HEK293 (cell line): ENCODE data around the gene MAVS.
A peak's percentile ranks its signal among the peaks of the same experiment; 100 is the strongest.

ENCODE experiments used
- HOXC10 ChIP-seq: sonication (generic); formaldehyde crosslinking; IDR thresholded peaks from 2 replicates; pipeline ENCODE4 v1.8.1; 2023; ENCODE audit warnings: mild to moderate bottlenecking, missing genetic modification reagents
- KLF17 ChIP-seq: fragments of 450-650 bp; formaldehyde crosslinking; IDR thresholded peaks from 2 replicates; pipeline ENCODE4 v1.5.1; 2016; ENCODE audit warnings: missing biosample characterization, missing genetic modification characterization
- OSR2 ChIP-seq: fragments of 450-650 bp; formaldehyde crosslinking; IDR thresholded peaks from 2 replicates; pipeline ENCODE4 v1.5.1; 2016; ENCODE audit warnings: missing biosample characterization, missing genetic modification characterization
- PRDM10 ChIP-seq: fragments of 450-650 bp; formaldehyde crosslinking; IDR thresholded peaks from 2 replicates; pipeline ENCODE4 v1.5.1; 2016; ENCODE audit warnings: missing biosample characterization, missing genetic modification characterization
- PRDM2 ChIP-seq: fragments of 450-650 bp; formaldehyde crosslinking; IDR thresholded peaks from 2 replicates; pipeline ENCODE4 v1.5.1; 2016; ENCODE audit warnings: missing biosample characterization, missing genetic modification characterization, borderline replicate concordance
- TCF7L2 ChIP-seq: IDR thresholded peaks from 2 replicates; pipeline ENCODE4 v1.6.1; 2011; ENCODE audit warnings: low read depth, mild to moderate bottlenecking, inconsistent platforms, low read length, moderate library complexity, borderline replicate concordance
- ZNF114 ChIP-seq: fragments of 450-650 bp; formaldehyde crosslinking; IDR thresholded peaks from 2 replicates; pipeline ENCODE4 v1.5.0; 2017; ENCODE audit warnings: missing biosample characterization, missing genetic modification characterization
- ZNF366 ChIP-seq: fragments of 450-650 bp; formaldehyde crosslinking; conservative IDR thresholded peaks from 2 replicates; pipeline ENCODE4 v1.5.1; 2016; ENCODE audit warnings: missing biosample characterization, missing genetic modification characterization
- ZNF391 ChIP-seq: fragments of 450-650 bp; formaldehyde crosslinking; IDR thresholded peaks from 2 replicates; pipeline ENCODE4 v1.5.1; 2016; ENCODE audit warnings: low read depth, missing biosample characterization, missing genetic modification characterization, borderline replicate concordance
- ZNF433 ChIP-seq: fragments of 450-650 bp; formaldehyde crosslinking; IDR thresholded peaks from 2 replicates; pipeline ENCODE4 v1.5.1; 2016; ENCODE audit warnings: missing biosample characterization, missing genetic modification characterization, low read depth
- ZNF48 ChIP-seq: fragments of 450-650 bp; formaldehyde crosslinking; IDR thresholded peaks from 2 replicates; pipeline ENCODE4 v1.5.1; 2016; ENCODE audit warnings: missing biosample characterization, missing genetic modification characterization
- ZNF623 ChIP-seq: fragments of 450-650 bp; formaldehyde crosslinking; IDR thresholded peaks from 2 replicates; pipeline ENCODE4 v1.5.1; 2016; ENCODE audit warnings: missing biosample characterization, missing genetic modification characterization
- ZNF670 ChIP-seq: fragments of 450-650 bp; formaldehyde crosslinking; IDR thresholded peaks from 2 replicates; pipeline ENCODE4 v1.5.1; 2016; ENCODE audit warnings: missing biosample characterization, missing genetic modification characterization, low read depth
- ZNF768 ChIP-seq: fragments of 450-650 bp; formaldehyde crosslinking; IDR thresholded peaks from 2 replicates; pipeline ENCODE4 v1.5.1; 2018; ENCODE audit warnings: missing biosample characterization, mild to moderate bottlenecking, missing genetic modification characterization

MAVS gene

GRCh38 chr20:3820048-3820900, 26.4 kb upstream of the MAVS start, which contains the start of gene AP5S1 (continued):
- TF ChIP-seq PRDM10 (tag by site-specific recombination) (peak; percentile 94), PRDM2 (no peak), HOXC10 (CRISPR knock-in tag) (no peak), TCF7L2 (no peak), ZNF391 (tag by site-specific recombination) (peak; percentile 44; the same call in 1 of the 2 replicates), ZNF366 (tag by site-specific recombination) (no peak), ZNF114 (no peak), ZNF623 (no peak), ZNF48 (tag by site-specific recombination) (no peak), ZNF433 (no peak), ZNF768 (tag by site-specific recombination) (no peak), KLF17 (tag by site-specific recombination) (peak; percentile 76), ZNF670 (tag by site-specific recombination) (no peak), OSR2 (peak; percentile 60; the same call in 1 of the 2 replicates)
